Measurements from ENCODE around the gene CCDC85A. TPM values are rescaled to one million over a fixed set of nuclear protein-coding genes. Genes with fewer than 3 reads are reported as not detected.

Gene CCDC85A
- polyA plus RNA-seq, 1 of the 3 experiments (the other 2 are of a cell fraction): 48.7 TPM

GRCh38 chr2:56314796-56315195 lies 131.0 kb downstream of the CCDC85A start:
- WGBS (ENCODE audit: low lambda C conversion rate): 48% methylated on average over 2 of the region's 2 CpGs
- H3K36me3 ChIP-seq (replicated peaks in 1 of 2; ENCODE audit: control insufficient read depth in 1 of 2, insufficient read depth in 2 of 2, low read length in 1 of 2): peaks cover 5 to 33% of the 10 kb centered on the region in 2 experiments

DNA sequence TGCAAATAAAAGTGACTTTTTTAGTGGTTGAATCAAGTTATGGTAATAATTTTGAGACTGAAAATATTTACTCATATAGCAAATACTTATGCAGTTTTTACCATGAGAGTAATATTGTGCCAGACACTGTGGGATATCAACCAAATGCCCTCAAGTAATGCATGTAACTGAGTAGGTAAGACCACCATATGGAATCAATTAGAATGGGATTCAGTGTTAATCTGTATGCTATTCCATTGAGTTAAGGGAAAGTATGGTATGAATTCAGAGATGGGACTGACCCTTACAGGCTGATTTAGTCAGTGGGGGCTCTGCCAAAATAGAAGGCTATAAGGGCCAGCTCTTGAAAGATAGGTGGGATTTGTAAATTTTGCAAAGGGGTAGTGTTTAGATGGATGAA lies 131.6 kb downstream of the CCDC85A start:
- H3K4me1 ChIP-seq (ENCODE audit: control insufficient read depth in 1 of 2, insufficient read depth in 2 of 2, low read depth in 1 of 2, low read length in 1 of 2): no peaks in the 10 kb centered on the region; a peak in 1 of 4 replicates
- H3K4me2 ChIP-seq: no peak overlapping the region
- H3K9me2 ChIP-seq: no peaks in the 10 kb centered on the region
- peaks cover 5 to 33% of the 10 kb centered on the region in 2 experiments for H3K36me3 ChIP-seq (replicated peaks in 1 of 2; ENCODE audit: control insufficient read depth in 1 of 2, insufficient read depth in 2 of 2, low read length in 1 of 2)
- no peak for TF ChIP-seq FOXJ3 (CRISPR knock-in tag; IDR thresholded peaks at IDR 0.05)
- no peak for TF ChIP-seq GABPA (IDR thresholded peaks at IDR 0.05; ENCODE audit: low read depth)
- TF ChIP-seq, protein P1, sequence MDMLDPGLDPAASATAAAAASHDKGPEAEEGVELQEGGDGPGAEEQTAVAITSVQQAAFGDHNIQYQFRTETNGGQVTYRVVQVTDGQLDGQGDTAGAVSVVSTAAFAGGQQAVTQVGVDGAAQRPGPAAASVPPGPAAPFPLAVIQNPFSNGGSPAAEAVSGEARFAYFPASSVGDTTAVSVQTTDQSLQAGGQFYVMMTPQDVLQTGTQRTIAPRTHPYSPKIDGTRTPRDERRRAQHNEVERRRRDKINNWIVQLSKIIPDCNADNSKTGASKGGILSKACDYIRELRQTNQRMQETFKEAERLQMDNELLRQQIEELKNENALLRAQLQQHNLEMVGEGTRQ (IDR thresholded peaks at IDR 0.05; ENCODE audit: borderline replicate concordance, low read depth, low read length): no peak
- no peak for TF ChIP-seq JUND (IDR thresholded peaks at IDR 0.05)
- TF ChIP-seq FOSL2 (IDR thresholded peaks at IDR 0.05; ENCODE audit: borderline replicate concordance, low read depth): no peak
- TF ChIP-seq, protein P2, sequence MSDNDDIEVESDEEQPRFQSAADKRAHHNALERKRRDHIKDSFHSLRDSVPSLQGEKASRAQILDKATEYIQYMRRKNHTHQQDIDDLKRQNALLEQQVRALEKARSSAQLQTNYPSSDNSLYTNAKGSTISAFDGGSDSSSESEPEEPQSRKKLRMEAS (IDR thresholded peaks at IDR 0.05; ENCODE audit: low read depth): no peak
- TF ChIP-seq ZBTB33 (IDR thresholded peaks at IDR 0.05; ENCODE audit: borderline replicate concordance, low read depth): no peak
- TF ChIP-seq MXI1 (IDR thresholded peaks at IDR 0.05; ENCODE audit: low read depth, low read length): no peak
- no peak for TF ChIP-seq TCF12 (IDR thresholded peaks at IDR 0.05)
- TF ChIP-seq TEAD4 (IDR thresholded peaks at IDR 0.05; ENCODE audit: borderline replicate concordance, insufficient read depth): no peak
- no peak for TF ChIP-seq EZH2phosphoT487 (IDR thresholded peaks at IDR 0.05; ENCODE audit: borderline replicate concordance, low read depth)
- no peak for TF ChIP-seq YY1 (IDR thresholded peaks at IDR 0.05; ENCODE audit: low read depth)
- no peak for TF ChIP-seq SIN3A (IDR thresholded peaks at IDR 0.05; ENCODE audit: borderline replicate concordance, low read depth, low read length)
- TF ChIP-seq SMC3 (IDR thresholded peaks at IDR 0.05; ENCODE audit: low read depth, low read length): no peak
- no peak for TF ChIP-seq FOXM1 (IDR thresholded peaks at IDR 0.05; ENCODE audit: low read depth)
- no peak for TF ChIP-seq ELF1 (IDR thresholded peaks at IDR 0.05)
- H4K20me1 ChIP-seq (ENCODE audit: insufficient read depth): peaks cover 72% of the 10 kb centered on the region
- H3K27me3 ChIP-seq (ENCODE audit: insufficient read depth): no peaks in the 10 kb centered on the region
- POLR2A ChIA-PET: no interaction called here
- peaks cover 18% of the 10 kb centered on the region for H3F3A ChIP-seq (replicated peaks; ENCODE audit: insufficient read depth)
- no peak overlapping the region for H2AFZ ChIP-seq (ENCODE audit: low read depth)
- no peak overlapping the region for H3K27ac ChIP-seq (ENCODE audit: low read depth in 2 of 2, low read length in 1 of 2)
- H3K9me3 ChIP-seq: no peaks in the 10 kb centered on the region
- no peak overlapping the region for H3K4me3 ChIP-seq (ENCODE audit: low read depth in 2 of 2, low read length in 1 of 2)
- CTCF ChIA-PET: no interaction called here
- no peak for DNase-seq
- no peak overlapping the region for H3K9ac ChIP-seq
- H3K79me2 ChIP-seq (ENCODE audit: insufficient read depth): peaks cover 100% of the 10 kb centered on the region

More at GRCh38 chr2:56314796-56315195, 131.0 kb downstream of the CCDC85A start:
- peaks cover 18% of the 10 kb centered on the region for H3F3A ChIP-seq (replicated peaks; ENCODE audit: insufficient read depth)
- H3K79me2 ChIP-seq (ENCODE audit: insufficient read depth): peaks cover 100% of the 10 kb centered on the region
- TF ChIP-seq GABPA (IDR thresholded peaks at IDR 0.05; ENCODE audit: low read depth): no peak
- no peak for TF ChIP-seq JUND (IDR thresholded peaks at IDR 0.05)
- TF ChIP-seq EP300 (IDR thresholded peaks at IDR 0.05; ENCODE audit: borderline replicate concordance in 1 of 2, low read depth in 1 of 2, low read length in 1 of 2): no peak
- no peak for TF ChIP-seq CHD2 (IDR thresholded peaks at IDR 0.05; ENCODE audit: low read length, partially characterized antibody)
- TF ChIP-seq ELF1 (IDR thresholded peaks at IDR 0.05): no peak
- TF ChIP-seq RAD21 (IDR thresholded peaks at IDR 0.05; ENCODE audit: low read length): no peak
- H3K9me3 ChIP-seq: no peaks in the 10 kb centered on the region
- H3K27ac ChIP-seq (ENCODE audit: low read depth in 2 of 2, low read length in 1 of 2): no peak overlapping the region; a peak in 1 of 4 replicates
- H3K4me2 ChIP-seq: no peak overlapping the region
- H3K4me3 ChIP-seq (ENCODE audit: low read depth in 2 of 2, low read length in 1 of 2): no peak overlapping the region
- H3K9ac ChIP-seq: no peak overlapping the region
- peaks cover 78% of the 10 kb centered on the region for H4K20me1 ChIP-seq (ENCODE audit: insufficient read depth)
- H2AFZ ChIP-seq (ENCODE audit: low read depth): no peak overlapping the region
- H3K27me3 ChIP-seq (ENCODE audit: insufficient read depth): no peaks in the 10 kb centered on the region
- H3K9me2 ChIP-seq: no peaks in the 10 kb centered on the region
- POLR2A ChIA-PET: no interaction called here
- no peak for DNase-seq
- peaks cover 0 to 5% of the 10 kb centered on the region in 2 experiments; a peak in 2 of 4 replicates for H3K4me1 ChIP-seq (ENCODE audit: control insufficient read depth in 1 of 2, insufficient read depth in 2 of 2, low read depth in 1 of 2, low read length in 1 of 2)
- CTCF ChIA-PET: no interaction called here

Measured in SK-N-SH (cell line).